Endothelial cell (in vitro differentiated cells): ENCODE data around the gene GABBR2. TPM values are rescaled to one million over a fixed set of nuclear protein-coding genes. Genes with fewer than 3 reads are reported as not detected.

Source experiments
- DNase-seq: peaks from one replicate; pipeline ENCODE4 v3.0.0; 2021; ENCODE audit warnings: low spot score
- H3K27ac Mint-ChIP-seq: one replicate; pipeline ENCODE4 v1.8.0; 2021; ENCODE audit warnings: mixed read lengths, inconsistent platforms; ENCODE audit not compliant: unreplicated experiment
- H3K27me3 Mint-ChIP-seq: one replicate; pipeline ENCODE4 v1.8.0; 2021; ENCODE audit warnings: mild to moderate bottlenecking, moderate library complexity, mixed read lengths, inconsistent platforms; ENCODE audit not compliant: unreplicated experiment
- H3K36me3 Mint-ChIP-seq: one replicate; pipeline ENCODE4 v1.8.0; 2021; ENCODE audit warnings: mild to moderate bottlenecking, low read depth, mixed read lengths, inconsistent platforms; ENCODE audit not compliant: unreplicated experiment
- H3K4me1 Mint-ChIP-seq: one replicate; pipeline ENCODE4 v1.8.0; 2021; ENCODE audit warnings: mild to moderate bottlenecking, mixed read lengths, inconsistent platforms; ENCODE audit not compliant: unreplicated experiment
- H3K4me3 Mint-ChIP-seq: one replicate; pipeline ENCODE4 v1.8.0; 2021; ENCODE audit warnings: mild to moderate bottlenecking, mixed read lengths, inconsistent platforms; ENCODE audit not compliant: unreplicated experiment
- H3K9me3 Mint-ChIP-seq: one replicate; pipeline ENCODE4 v1.8.0; 2021; ENCODE audit warnings: mixed read lengths, inconsistent platforms; ENCODE audit not compliant: unreplicated experiment
- total RNA-seq: library from RNA; stranded (reverse); fragmentation: NEBNext Ultra II Directional; extraction: Animal tissue kit (Norgen Biotek cat#: 25700); gene quantifications from one replicate; pipeline ENCODE4 v1.2.1, GENCODE V29; 2021; ENCODE audit not compliant: unreplicated experiment
- TF ChIP-seq, protein P1 (sequence below): fragments of 200-600 bp; sonication (generic); IDR thresholded peaks from one replicate; pipeline ENCODE4 v1.5.0; 2021; ENCODE audit warnings: antibody characterized with exemption; ENCODE audit not compliant: unreplicated experiment

The GABBR2 gene
- total RNA-seq, 1 donor from 2014 or later = 0.46 TPM

DNA sequence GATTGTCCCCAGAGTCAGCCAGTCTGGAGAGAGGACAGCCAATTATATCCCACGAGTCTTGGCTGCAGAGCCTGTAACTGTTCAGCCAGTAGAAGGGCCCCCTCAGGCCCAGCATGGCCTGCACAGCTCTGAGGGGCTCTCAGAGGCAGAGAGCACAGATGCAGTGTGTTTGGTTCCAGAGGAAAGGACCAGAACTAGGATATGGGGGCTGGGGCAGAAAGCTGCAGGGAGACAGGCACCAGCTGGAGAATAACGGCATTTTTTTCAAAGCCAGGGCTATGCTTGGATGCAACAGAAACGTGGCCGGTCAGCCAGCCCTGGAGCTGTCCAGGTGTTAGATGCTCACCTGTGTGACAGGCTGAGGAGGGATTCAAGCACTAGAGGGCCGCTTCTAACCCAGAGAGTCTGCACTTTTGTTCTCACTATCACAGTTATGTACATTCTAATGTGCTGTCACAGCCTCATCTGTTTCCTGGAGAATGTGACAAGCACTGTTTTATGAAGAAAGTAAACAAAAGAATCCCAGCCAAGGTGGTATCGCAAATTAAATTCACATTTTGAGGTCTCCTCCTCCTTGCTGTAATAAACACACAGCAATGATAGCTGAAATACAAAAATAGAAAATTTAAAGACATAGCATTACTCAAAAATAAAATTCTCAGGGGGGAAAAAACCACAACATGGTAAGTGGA, 96.5 kb downstream of the GABBR2 start:
- no peak overlapping the region for H3K4me3 Mint-ChIP-seq

DNA sequence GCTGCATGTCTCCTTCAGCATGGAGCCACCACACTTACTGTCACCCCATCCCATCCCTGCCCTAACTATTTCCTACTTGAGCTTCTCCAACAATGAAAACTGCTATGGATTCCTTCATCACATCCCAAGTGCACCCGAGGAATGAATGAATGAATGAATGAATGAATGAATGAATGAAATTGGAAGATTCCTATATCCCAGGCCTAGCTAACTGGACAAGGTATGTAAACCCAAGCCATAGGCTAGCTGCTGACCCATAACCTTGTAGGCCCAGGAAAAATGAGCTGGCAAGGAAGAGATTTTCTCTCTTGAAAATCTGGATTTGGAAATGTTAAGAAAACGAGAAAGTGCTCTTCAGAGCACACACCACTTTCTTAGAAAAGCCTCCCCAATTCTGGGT, 97.4 kb downstream of the GABBR2 start:
- Mint-ChIP-seq H3K4me3 (no peak overlapping the region), H3K36me3 (no peaks in the 10 kb centered on the region), H3K27ac (peak overlapping the region; percentile 65), H3K4me1 (peaks cover 24% of the 10 kb centered on the region), H3K27me3 (no peaks in the 10 kb centered on the region), H3K9me3 (no peaks in the 10 kb centered on the region)
- DNase-seq = no peak
- TF ChIP-seq, protein P1, sequence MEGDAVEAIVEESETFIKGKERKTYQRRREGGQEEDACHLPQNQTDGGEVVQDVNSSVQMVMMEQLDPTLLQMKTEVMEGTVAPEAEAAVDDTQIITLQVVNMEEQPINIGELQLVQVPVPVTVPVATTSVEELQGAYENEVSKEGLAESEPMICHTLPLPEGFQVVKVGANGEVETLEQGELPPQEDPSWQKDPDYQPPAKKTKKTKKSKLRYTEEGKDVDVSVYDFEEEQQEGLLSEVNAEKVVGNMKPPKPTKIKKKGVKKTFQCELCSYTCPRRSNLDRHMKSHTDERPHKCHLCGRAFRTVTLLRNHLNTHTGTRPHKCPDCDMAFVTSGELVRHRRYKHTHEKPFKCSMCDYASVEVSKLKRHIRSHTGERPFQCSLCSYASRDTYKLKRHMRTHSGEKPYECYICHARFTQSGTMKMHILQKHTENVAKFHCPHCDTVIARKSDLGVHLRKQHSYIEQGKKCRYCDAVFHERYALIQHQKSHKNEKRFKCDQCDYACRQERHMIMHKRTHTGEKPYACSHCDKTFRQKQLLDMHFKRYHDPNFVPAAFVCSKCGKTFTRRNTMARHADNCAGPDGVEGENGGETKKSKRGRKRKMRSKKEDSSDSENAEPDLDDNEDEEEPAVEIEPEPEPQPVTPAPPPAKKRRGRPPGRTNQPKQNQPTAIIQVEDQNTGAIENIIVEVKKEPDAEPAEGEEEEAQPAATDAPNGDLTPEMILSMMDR = no peak

More for the DNA sequence above, 96.5 kb downstream of the GABBR2 start:
- TF ChIP-seq, protein P1 = no peak
- H3K36me3 Mint-ChIP-seq = no peaks in the 10 kb centered on the region
- H3K4me1 Mint-ChIP-seq = peaks cover 21% of the 10 kb centered on the region
- H3K27me3 Mint-ChIP-seq = no peaks in the 10 kb centered on the region
- H3K9me3 Mint-ChIP-seq = no peaks in the 10 kb centered on the region
- no peak for DNase-seq
- no peak overlapping the region for H3K27ac Mint-ChIP-seq

DNA sequence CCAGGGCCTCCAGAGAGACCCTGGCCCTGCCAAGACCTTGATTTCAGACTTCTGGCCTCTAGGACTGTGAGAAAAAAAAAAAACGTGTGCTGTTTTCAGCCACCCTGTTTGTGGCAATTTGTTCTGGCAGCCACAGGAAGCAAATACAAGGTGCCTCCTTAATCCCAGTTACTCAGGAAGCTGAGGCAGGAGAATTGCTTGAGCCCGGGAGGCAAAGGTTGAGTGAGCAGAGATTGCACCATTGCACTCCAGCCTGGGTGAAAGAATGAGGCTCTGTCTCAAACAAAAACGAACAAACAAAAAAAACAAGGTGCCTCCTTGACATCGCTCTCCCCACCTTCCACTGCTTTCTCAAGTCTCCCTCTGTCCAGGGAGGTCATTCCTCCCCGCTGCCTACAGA, 98.0 kb downstream of the GABBR2 start:
- DNase-seq = no peak

DNA sequence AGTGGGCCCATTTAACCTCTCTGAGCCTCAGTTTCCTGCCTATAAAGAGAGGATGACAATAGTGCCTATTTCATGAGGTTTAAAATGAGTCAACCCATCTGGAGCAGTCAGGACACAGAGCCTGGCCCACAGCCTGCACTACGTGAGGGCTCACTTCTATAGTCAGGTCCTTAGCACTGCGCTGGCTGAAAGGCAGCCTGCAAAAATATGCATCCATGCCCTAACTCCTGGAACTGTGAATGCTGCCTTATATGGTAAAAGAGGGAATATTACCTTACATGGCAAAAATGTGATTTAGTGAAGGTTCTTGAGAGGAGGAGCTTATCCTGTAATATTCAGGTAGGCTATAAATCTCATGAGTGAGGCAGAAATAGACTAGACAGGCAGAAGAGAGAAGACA, 98.5 kb downstream of the GABBR2 start:
- no peaks in the 10 kb centered on the region for H3K27me3 Mint-ChIP-seq
- TF ChIP-seq, protein P1 = no peak
- H3K36me3 Mint-ChIP-seq = no peaks in the 10 kb centered on the region
- peak overlapping the region; percentile 77 for H3K27ac Mint-ChIP-seq
- no peak for DNase-seq
- no peaks in the 10 kb centered on the region for H3K9me3 Mint-ChIP-seq
- H3K4me3 Mint-ChIP-seq = no peak overlapping the region
- peaks cover 24% of the 10 kb centered on the region for H3K4me1 Mint-ChIP-seq

More for the DNA sequence above, 98.0 kb downstream of the GABBR2 start:
- no peaks in the 10 kb centered on the region for H3K36me3 Mint-ChIP-seq
- TF ChIP-seq, protein P1 = no peak
- H3K27me3 Mint-ChIP-seq = no peaks in the 10 kb centered on the region
- H3K4me3 Mint-ChIP-seq = peak overlapping the region; percentile 40
- no peaks in the 10 kb centered on the region for H3K9me3 Mint-ChIP-seq
- H3K27ac Mint-ChIP-seq = peak overlapping the region; percentile 65
- peaks cover 24% of the 10 kb centered on the region for H3K4me1 Mint-ChIP-seq

DNA sequence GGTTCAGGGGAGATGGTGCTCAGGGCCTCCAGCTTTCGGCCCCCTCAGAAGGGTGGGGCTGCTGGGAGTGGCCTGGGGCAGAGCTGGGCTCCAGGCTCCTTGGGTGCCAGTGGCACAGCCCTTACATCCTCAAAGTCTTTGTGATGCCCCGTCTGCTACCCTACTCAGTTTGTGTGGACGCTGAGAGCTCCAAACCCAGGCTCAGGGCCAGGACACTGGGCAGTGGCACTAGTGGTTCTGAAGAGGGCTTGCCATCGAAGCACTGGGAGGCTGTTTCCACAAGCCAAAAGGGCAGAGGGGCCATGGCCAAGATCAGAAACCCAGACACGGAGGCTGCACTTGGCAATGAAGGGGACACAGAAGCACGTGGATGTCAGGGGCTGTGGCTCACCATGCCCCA, 99.1 kb downstream of the GABBR2 start:
- H3K4me1 Mint-ChIP-seq = peaks cover 24% of the 10 kb centered on the region

More for the DNA sequence above, 99.1 kb downstream of the GABBR2 start:
- Mint-ChIP-seq H3K27me3 (no peaks in the 10 kb centered on the region), H3K9me3 (no peaks in the 10 kb centered on the region), H3K36me3 (no peaks in the 10 kb centered on the region), H3K27ac (no peak overlapping the region), H3K4me3 (no peak overlapping the region)
- TF ChIP-seq, protein P1 = no peak
- no peak for DNase-seq
